GM10847 (cell line): ENCODE data around the gene EVL.

Source experiments
- POLR2A ChIP-seq: IDR thresholded peaks from 2 replicates; pipeline ENCODE4 v1.6.1; 2011; ENCODE audit not compliant: insufficient read length; ENCODE audit errors: extremely low read depth

EVL gene

GRCh38 chr14:100106250-100107112, 41.3 kb downstream of the EVL start:
- no peak for TF ChIP-seq POLR2A

- no peak for TF ChIP-seq POLR2A
Measured at GRCh38 chr14:100107236-100107635, 42.0 kb downstream of the EVL start.

GRCh38 chr14:100108042-100108825, 43.0 kb downstream of the EVL start:
- no peak for TF ChIP-seq POLR2A

- TF ChIP-seq POLR2A = no peak
Measured at GRCh38 chr14:100108840-100109593, 43.8 kb downstream of the EVL start.

- TF ChIP-seq POLR2A = no peak
Measured at GRCh38 chr14:100109594-100109955, 44.4 kb downstream of the EVL start.

- no peak for TF ChIP-seq POLR2A
Measured at GRCh38 chr14:100110816-100111215, 45.6 kb downstream of the EVL start.

GRCh38 chr14:100111931-100112704, 46.9 kb downstream of the EVL start:
- no peak for TF ChIP-seq POLR2A

- TF ChIP-seq POLR2A = no peak
Measured at GRCh38 chr14:100114109-100114765, 49.0 kb downstream of the EVL start.

- TF ChIP-seq POLR2A = no peak
Measured at GRCh38 chr14:100115236-100115635, 50.0 kb downstream of the EVL start.

- TF ChIP-seq POLR2A = no peak
Measured at GRCh38 chr14:100115726-100116125, 50.5 kb downstream of the EVL start.

- no peak for TF ChIP-seq POLR2A
Measured at GRCh38 chr14:100116134-100116533, 50.9 kb downstream of the EVL start.

GRCh38 chr14:100117026-100117425, 51.8 kb downstream of the EVL start:
- no peak for TF ChIP-seq POLR2A

GRCh38 chr14:100117633-100118395, 52.6 kb downstream of the EVL start:
- TF ChIP-seq POLR2A = no peak
